RPMI8226 (cell line): ENCODE measurements around the gene CEL.
"Not testable (repeated sequence)": the region's sequence is repeated elsewhere in the genome, so short reads cannot be mapped to it uniquely, and the experiment has no call there.

ENCODE experiments used
- DNase-seq: peaks from one replicate; pipeline ENCODE4 v3.0.0-alpha.2; 2015

The CEL gene

GRCh38 chr9:133049043-133049442, 12.7 kb upstream of the CEL start:
- DNase-seq = no peak

- DNase-seq = no peak
Measured at GRCh38 chr9:133050142-133050541, 11.6 kb upstream of the CEL start.

GRCh38 chr9:133050781-133051180, 11.0 kb upstream of the CEL start:
- DNase-seq = no peak

- no peak for DNase-seq
Measured at GRCh38 chr9:133051281-133051900, 10.4 kb upstream of the CEL start.

GRCh38 chr9:133051966-133052539, 9.7 kb upstream of the CEL start:
- no peak for DNase-seq

- DNase-seq = no peak
Measured at GRCh38 chr9:133054194-133054890, 7.4 kb upstream of the CEL start.

- DNase-seq = no peak
Measured at GRCh38 chr9:133054966-133055365, 6.8 kb upstream of the CEL start.

GRCh38 chr9:133055788-133056420, 5.9 kb upstream of the CEL start:
- no peak for DNase-seq

GRCh38 chr9:133056533-133056932, 5.2 kb upstream of the CEL start:
- DNase-seq = no peak

GRCh38 chr9:133057006-133057405, 4.8 kb upstream of the CEL start:
- no peak for DNase-seq

- no peak for DNase-seq
Measured at GRCh38 chr9:133057553-133057952, 4.2 kb upstream of the CEL start.

GRCh38 chr9:133058071-133058470, 3.7 kb upstream of the CEL start:
- DNase-seq = no peak

- DNase-seq = no peak
Measured at GRCh38 chr9:133058550-133059320, 3.0 kb upstream of the CEL start.

- DNase-seq = no peak
Measured at GRCh38 chr9:133059623-133060022, 2.2 kb upstream of the CEL start.

GRCh38 chr9:133060417-133060841, 1.4 kb upstream of the CEL start:
- DNase-seq = no peak

- DNase-seq = not testable (repeated sequence)
Measured at GRCh38 chr9:133061019-133061763, 590 bp upstream of the CEL start.

GRCh38 chr9:133062569-133062968, 788 bp downstream of the CEL start:
- DNase-seq = not testable (repeated sequence)

GRCh38 chr9:133063159-133063499, 1.3 kb downstream of the CEL start:
- no peak for DNase-seq

GRCh38 chr9:133063500-133064231, 1.9 kb downstream of the CEL start:
- DNase-seq = no peak

GRCh38 chr9:133064241-133065069, 2.7 kb downstream of the CEL start:
- no peak for DNase-seq

- DNase-seq = no peak
Measured at GRCh38 chr9:133065070-133065388, 3.2 kb downstream of the CEL start.
